WTC11 (cell line): ENCODE measurements around the gene ZER1. TPM values are rescaled to one million over a fixed set of nuclear protein-coding genes. Genes with fewer than 3 reads are reported as not detected.

Experiments used
- ATAC-seq: fragments of 200-7000 bp; cut with Tn5 transposase; 2 replicates; pipeline ENCODE4 v1.10.0; 2021; ENCODE audit warnings: mild to moderate bottlenecking, moderate library complexity
- CTCF ChIA-PET: fragments of 300-600 bp; sonication (Branson Sonifier 250); formaldehyde crosslinking; loops from one replicate; lab custom pipeline; 2021; ENCODE audit warnings: antibody characterized with exemption; lab: Charles Lee
- POLR2A ChIA-PET: fragments of 350-600 bp; sonication (Branson Sonifier 250); formaldehyde crosslinking; loops from one replicate; lab custom pipeline; 2021; ENCODE audit warnings: antibody characterized with exemption; lab: Charles Lee
- DNase-seq: peaks from one replicate; pipeline ENCODE4 v3.0.0; 2021; ENCODE audit warnings: low spot score
- H3K27ac Mint-ChIP-seq: 2 replicates; pipeline ENCODE4 v1.8.0; 2021; ENCODE audit warnings: mixed read lengths
- H3K27me3 Mint-ChIP-seq: 2 replicates; pipeline ENCODE4 v1.8.0; 2021; ENCODE audit warnings: low read depth, mild to moderate bottlenecking, moderate library complexity, mixed read lengths
- H3K36me3 Mint-ChIP-seq: 2 replicates; pipeline ENCODE4 v1.8.0; 2021; ENCODE audit warnings: mixed read lengths
- H3K4me1 Mint-ChIP-seq: 2 replicates; pipeline ENCODE4 v1.8.0; 2022; ENCODE audit warnings: mixed read lengths
- H3K4me3 Mint-ChIP-seq: 2 replicates; pipeline ENCODE4 v1.8.0; 2021; ENCODE audit warnings: mild to moderate bottlenecking, moderate library complexity, mixed read lengths
- H3K9me3 Mint-ChIP-seq: 2 replicates; pipeline ENCODE4 v1.8.0; 2021; ENCODE audit warnings: mixed read lengths
- ATF1 ChIP-seq: sonication (generic); formaldehyde crosslinking; IDR thresholded peaks from 2 replicates; pipeline ENCODE4 v1.8.1; 2023; ENCODE audit warnings: mild to moderate bottlenecking, moderate library complexity, missing genetic modification reagents
- CBFB ChIP-seq: sonication (generic); formaldehyde crosslinking; IDR thresholded peaks from 2 replicates; pipeline ENCODE4 v1.8.1; 2022; ENCODE audit warnings: mild to moderate bottlenecking, low read depth, missing genetic modification reagents
- RELA ChIP-seq: sonication (generic); formaldehyde crosslinking; IDR thresholded peaks from 2 replicates; pipeline ENCODE4 v1.8.1; 2022; ENCODE audit warnings: missing genetic modification reagents, mild to moderate bottlenecking, borderline replicate concordance
- RORB ChIP-seq: fragments of 250-450 bp; sonication (Bioruptor Pico); IDR thresholded peaks from 2 replicates; pipeline ENCODE4 v1.9.0; 2021; ENCODE audit warnings: mild to moderate bottlenecking
- TCF7 ChIP-seq: sonication (generic); formaldehyde crosslinking; IDR thresholded peaks from 2 replicates; pipeline ENCODE4 v1.8.0; 2022; ENCODE audit warnings: mild to moderate bottlenecking, low read depth, missing genetic modification reagents, moderate library complexity
- USF1 ChIP-seq: sonication (generic); formaldehyde crosslinking; IDR thresholded peaks from 2 replicates; pipeline ENCODE4 v1.8.0; 2022; ENCODE audit warnings: mild to moderate bottlenecking, missing genetic modification reagents
- ZMAT4 ChIP-seq: fragments of 250-450 bp; sonication (Bioruptor Pico); IDR thresholded peaks from 2 replicates; pipeline ENCODE4 v1.9.0; 2021; ENCODE audit warnings: mild to moderate bottlenecking
- ZNF317 ChIP-seq: sonication (generic); formaldehyde crosslinking; IDR thresholded peaks from 2 replicates; pipeline ENCODE4 v1.8.1; 2023; ENCODE audit warnings: low read depth, mild to moderate bottlenecking, moderate library complexity, missing genetic modification reagents, borderline replicate concordance
- ZNF396 ChIP-seq: fragments of 250-450 bp; sonication (Bioruptor Pico); IDR thresholded peaks from 2 replicates; pipeline ENCODE4 v1.8.0; 2021; ENCODE audit warnings: mild to moderate bottlenecking, moderate library complexity, borderline replicate concordance
- ZNF671 ChIP-seq: fragments of 250-450 bp; sonication (Bioruptor Pico); IDR thresholded peaks from 2 replicates; pipeline ENCODE4 v1.8.0; 2021; ENCODE audit warnings: mild to moderate bottlenecking
- ZSCAN18 ChIP-seq: fragments of 250-450 bp; sonication (Bioruptor Pico); IDR thresholded peaks from 2 replicates; pipeline ENCODE4 v2.1.2; 2022; ENCODE audit warnings: mild to moderate bottlenecking, moderate library complexity
- total RNA-seq: library from RNA; stranded (reverse); gene quantifications from 3 replicates; pipeline ENCODE4 v1.2.3, GENCODE V29; 2021
- TF ChIP-seq, protein P1 (sequence below): fragments of 250-450 bp; sonication (Bioruptor Pico); IDR thresholded peaks from 2 replicates; pipeline ENCODE4 v1.9.0; 2021; ENCODE audit warnings: mild to moderate bottlenecking
- TF ChIP-seq, protein P2 (sequence below): sonication (generic); formaldehyde crosslinking; IDR thresholded peaks from 2 replicates; pipeline ENCODE4 v1.8.1; 2023; ENCODE audit warnings: mild to moderate bottlenecking, missing genetic modification reagents
- TF ChIP-seq, protein P3 (sequence below): sonication (generic); formaldehyde crosslinking; IDR thresholded peaks from 2 replicates; pipeline ENCODE4 v1.8.1; 2023; ENCODE audit warnings: mild to moderate bottlenecking, missing genetic modification reagents, moderate library complexity

The ZER1 gene
- total RNA-seq, 1 experiment from 2014 or later: 23.8 TPM

GRCh38 chr9:128706671-128707381 is 64.9 kb downstream of the ZER1 start:
- TF ChIP-seq ZNF396 (CRISPR knock-in tag): no peak
- TF ChIP-seq, all 79 proteins: peak for 0
- no peaks in the 10 kb centered on the region for H3K9me3 Mint-ChIP-seq
- H3K36me3 Mint-ChIP-seq: peaks cover 6% of the 10 kb centered on the region; the same call in 1 of the 2 replicates
- no peak for ATAC-seq
- no peak overlapping the region for H3K4me3 Mint-ChIP-seq
- ChIA-PET CTCF (interaction anchor here (1.8 kb wide), 1 partner anchor 17 kb away, joined by 4 read pairs; the partner anchor contains the start of gene ZDHHC12), POLR2A (no interaction called here)
- H3K27ac Mint-ChIP-seq: no peak overlapping the region
- peak; percentile 9 for DNase-seq
- no peaks in the 10 kb centered on the region for H3K27me3 Mint-ChIP-seq
- peaks cover 4% of the 10 kb centered on the region; the same call in 1 of the 2 replicates for H3K4me1 Mint-ChIP-seq

- DNase-seq: peak; percentile 0
- H3K36me3 Mint-ChIP-seq: peaks cover 6% of the 10 kb centered on the region; the same call in 1 of the 2 replicates
Measured at GRCh38 chr9:128706045-128706444, 65.7 kb downstream of the ZER1 start.

More at GRCh38 chr9:128706045-128706444, 65.7 kb downstream of the ZER1 start:
- peaks cover 4% of the 10 kb centered on the region; the same call in 1 of the 2 replicates for H3K4me1 Mint-ChIP-seq
- H3K27ac Mint-ChIP-seq: no peak overlapping the region
- ChIA-PET CTCF (interaction anchor here (1.8 kb wide), 1 partner anchor 18 kb away, joined by 4 read pairs; the partner anchor contains the start of gene ZDHHC12), POLR2A (no interaction called here)
- TF ChIP-seq ZSCAN18 (CRISPR knock-in tag) (no peak), RORB (CRISPR knock-in tag) (no peak), ZNF317 (CRISPR knock-in tag) (no peak), CBFB (CRISPR knock-in tag) (no peak), TCF7 (no peak), ZNF671 (CRISPR knock-in tag) (no peak), ZMAT4 (CRISPR knock-in tag) (no peak), USF1 (CRISPR knock-in tag) (no peak), RELA (no peak), ATF1 (CRISPR knock-in tag) (no peak)
- TF ChIP-seq, protein P1, sequence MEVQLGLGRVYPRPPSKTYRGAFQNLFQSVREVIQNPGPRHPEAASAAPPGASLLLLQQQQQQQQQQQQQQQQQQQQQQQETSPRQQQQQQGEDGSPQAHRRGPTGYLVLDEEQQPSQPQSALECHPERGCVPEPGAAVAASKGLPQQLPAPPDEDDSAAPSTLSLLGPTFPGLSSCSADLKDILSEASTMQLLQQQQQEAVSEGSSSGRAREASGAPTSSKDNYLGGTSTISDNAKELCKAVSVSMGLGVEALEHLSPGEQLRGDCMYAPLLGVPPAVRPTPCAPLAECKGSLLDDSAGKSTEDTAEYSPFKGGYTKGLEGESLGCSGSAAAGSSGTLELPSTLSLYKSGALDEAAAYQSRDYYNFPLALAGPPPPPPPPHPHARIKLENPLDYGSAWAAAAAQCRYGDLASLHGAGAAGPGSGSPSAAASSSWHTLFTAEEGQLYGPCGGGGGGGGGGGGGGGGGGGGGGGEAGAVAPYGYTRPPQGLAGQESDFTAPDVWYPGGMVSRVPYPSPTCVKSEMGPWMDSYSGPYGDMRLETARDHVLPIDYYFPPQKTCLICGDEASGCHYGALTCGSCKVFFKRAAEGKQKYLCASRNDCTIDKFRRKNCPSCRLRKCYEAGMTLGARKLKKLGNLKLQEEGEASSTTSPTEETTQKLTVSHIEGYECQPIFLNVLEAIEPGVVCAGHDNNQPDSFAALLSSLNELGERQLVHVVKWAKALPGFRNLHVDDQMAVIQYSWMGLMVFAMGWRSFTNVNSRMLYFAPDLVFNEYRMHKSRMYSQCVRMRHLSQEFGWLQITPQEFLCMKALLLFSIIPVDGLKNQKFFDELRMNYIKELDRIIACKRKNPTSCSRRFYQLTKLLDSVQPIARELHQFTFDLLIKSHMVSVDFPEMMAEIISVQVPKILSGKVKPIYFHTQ (CRISPR knock-in tag): no peak
- TF ChIP-seq, protein P2, sequence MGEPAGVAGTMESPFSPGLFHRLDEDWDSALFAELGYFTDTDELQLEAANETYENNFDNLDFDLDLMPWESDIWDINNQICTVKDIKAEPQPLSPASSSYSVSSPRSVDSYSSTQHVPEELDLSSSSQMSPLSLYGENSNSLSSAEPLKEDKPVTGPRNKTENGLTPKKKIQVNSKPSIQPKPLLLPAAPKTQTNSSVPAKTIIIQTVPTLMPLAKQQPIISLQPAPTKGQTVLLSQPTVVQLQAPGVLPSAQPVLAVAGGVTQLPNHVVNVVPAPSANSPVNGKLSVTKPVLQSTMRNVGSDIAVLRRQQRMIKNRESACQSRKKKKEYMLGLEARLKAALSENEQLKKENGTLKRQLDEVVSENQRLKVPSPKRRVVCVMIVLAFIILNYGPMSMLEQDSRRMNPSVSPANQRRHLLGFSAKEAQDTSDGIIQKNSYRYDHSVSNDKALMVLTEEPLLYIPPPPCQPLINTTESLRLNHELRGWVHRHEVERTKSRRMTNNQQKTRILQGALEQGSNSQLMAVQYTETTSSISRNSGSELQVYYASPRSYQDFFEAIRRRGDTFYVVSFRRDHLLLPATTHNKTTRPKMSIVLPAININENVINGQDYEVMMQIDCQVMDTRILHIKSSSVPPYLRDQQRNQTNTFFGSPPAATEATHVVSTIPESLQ (CRISPR knock-in tag): no peak
- TF ChIP-seq, protein P3, sequence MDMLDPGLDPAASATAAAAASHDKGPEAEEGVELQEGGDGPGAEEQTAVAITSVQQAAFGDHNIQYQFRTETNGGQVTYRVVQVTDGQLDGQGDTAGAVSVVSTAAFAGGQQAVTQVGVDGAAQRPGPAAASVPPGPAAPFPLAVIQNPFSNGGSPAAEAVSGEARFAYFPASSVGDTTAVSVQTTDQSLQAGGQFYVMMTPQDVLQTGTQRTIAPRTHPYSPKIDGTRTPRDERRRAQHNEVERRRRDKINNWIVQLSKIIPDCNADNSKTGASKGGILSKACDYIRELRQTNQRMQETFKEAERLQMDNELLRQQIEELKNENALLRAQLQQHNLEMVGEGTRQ (CRISPR knock-in tag): no peak
- H3K9me3 Mint-ChIP-seq: no peaks in the 10 kb centered on the region
- no peaks in the 10 kb centered on the region for H3K27me3 Mint-ChIP-seq
- no peak for ATAC-seq
- no peak overlapping the region for H3K4me3 Mint-ChIP-seq
